Lower leg skin (tissue), 4 donors: ENCODE data around the gene LYPD3. TPM values are rescaled to one million over a fixed set of nuclear protein-coding genes. Genes with fewer than 3 reads are reported as not detected.

ENCODE experiments used
- DNase-seq, 2 donors: peaks; one replicate each; pipeline ENCODE4 v3.0.0-alpha.2; 2019; ENCODE audit warnings: low spot score in 2 of 2
- H3K4me3 ChIP-seq: fragments of 200-600 bp; sonication (generic); 2 replicates; pipeline ENCODE4 v1.5.1; 2017; ENCODE audit warnings: mild to moderate bottlenecking, low read depth; ENCODE audit not compliant: poor library complexity, severe bottlenecking
- CTCF ChIP-seq, 3 donors: fragments of 450-650 bp; IDR thresholded peaks; one replicate each; pipeline ENCODE4 v1.5.1; 2016; ENCODE audit warnings: antibody characterized with exemption in 3 of 3, mild to moderate bottlenecking in 3 of 3, moderate library complexity in 2 of 3
- POLR2A ChIP-seq, 2 donors: fragments of 450-650 bp; IDR thresholded peaks; one replicate each; pipeline ENCODE4 v1.6.1; 2016 to 2017; ENCODE audit warnings: antibody characterized with exemption in 2 of 2, mild to moderate bottlenecking in 1 of 2, moderate library complexity in 1 of 2
- WGBS, 2 donors: methylation state at CpG; one replicate each; pipeline ENCODE4 v1.1.5; 2018; 5-methylcytosine and 5-hydroxymethylcytosine counted together
- intact Hi-C: fragments of 100-400 bp; cut with DNase I; formaldehyde crosslinking; loops from one replicate; pipeline ENCODE4 v1.15.0; 2023; ENCODE audit warnings: low total_unique reads
- total RNA-seq, 4 donors: library from RNA; depleted of rRNA; stranded (reverse); fragments of >200 nt; gene quantifications; one replicate each; pipeline ENCODE4 v1.1.0, GENCODE V29; 2016

Gene LYPD3
- total RNA-seq, 4 donors from 2014 or later = 344 to 549 (median 466) TPM

- DNase-seq = no peak
- WGBS, 2 donors = 80 to 90% methylated on average over 5 of the region's 5 CpGs
- H3K4me3 ChIP-seq = no peak overlapping the region
- intact Hi-C loops = no loop called here
- TF ChIP-seq POLR2A (IDR thresholded peaks at IDR 0.05) = no peak
- no peak for TF ChIP-seq CTCF (IDR thresholded peaks at IDR 0.05)
Measured at GRCh38 chr19:43423779-43424178, 41.6 kb downstream of the LYPD3 start.

GRCh38 chr19:43422689-43423066 lies 42.7 kb downstream of the LYPD3 start:
- no peak for DNase-seq
- no peak overlapping the region for H3K4me3 ChIP-seq
- TF ChIP-seq POLR2A (IDR thresholded peaks at IDR 0.05) (no peak), CTCF (IDR thresholded peaks at IDR 0.05) (no peak)
- WGBS, 2 donors = 98 to 100% methylated on average over 1 of the region's 1 CpG
- intact Hi-C loops = no loop called here

- 72 to 75% methylated on average over 2 of the region's 2 CpGs for WGBS, 2 donors
- H3K4me3 ChIP-seq = no peak overlapping the region
- intact Hi-C loops = no loop called here
- TF ChIP-seq POLR2A (IDR thresholded peaks at IDR 0.05) = no peak
- TF ChIP-seq CTCF (IDR thresholded peaks at IDR 0.05) = no peak
- DNase-seq = no peak
Measured at GRCh38 chr19:43422000-43422688, 43.3 kb downstream of the LYPD3 start.

- intact Hi-C loops = no loop called here
- 88 to 90% methylated on average over 6 of the region's 6 CpGs for WGBS, 2 donors
- H3K4me3 ChIP-seq = no peak overlapping the region
- TF ChIP-seq CTCF (IDR thresholded peaks at IDR 0.05) (no peak), POLR2A (IDR thresholded peaks at IDR 0.05) (no peak)
- peak in 1 of 2 donors; percentile 13 for DNase-seq
Measured at GRCh38 chr19:43420954-43421353, 44.5 kb downstream of the LYPD3 start.

DNA sequence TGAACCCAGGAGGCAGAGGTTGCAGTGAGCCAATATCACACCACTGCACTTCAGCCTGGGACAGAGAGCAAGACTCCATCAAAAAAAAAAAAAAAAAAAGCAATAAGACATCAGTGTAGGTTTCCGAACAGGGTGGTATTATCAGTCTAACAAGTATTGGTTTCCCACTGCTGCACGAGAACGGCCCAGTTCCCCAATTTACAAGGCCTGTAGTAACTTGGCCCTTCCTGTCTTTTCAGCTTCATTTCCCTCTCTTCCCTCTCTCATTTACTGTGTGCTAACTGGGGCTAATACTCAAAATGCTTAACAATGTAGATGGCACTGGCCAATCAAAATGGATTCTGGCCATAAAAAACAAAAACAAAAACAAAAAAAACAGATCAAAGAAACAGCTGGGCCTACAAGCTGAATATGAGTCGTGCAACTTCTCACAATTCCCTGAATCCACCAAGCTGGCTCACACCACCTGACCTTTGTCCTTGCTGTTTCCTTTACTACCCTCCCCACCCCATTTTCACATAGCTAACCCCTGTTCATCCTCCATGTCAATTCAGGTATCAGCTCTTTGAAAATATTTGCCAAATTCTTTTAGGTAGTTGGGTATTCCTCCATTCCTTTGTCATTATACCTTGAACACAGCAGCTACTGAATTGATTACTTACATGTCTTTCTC lies 48.3 kb downstream of the LYPD3 start:
- intact Hi-C loops = no loop called here
- DNase-seq = peak in 1 of 2 donors; percentile 25
- H3K4me3 ChIP-seq = no peak overlapping the region
- WGBS, 2 donors = 70 to 76% methylated on average over 4 of the region's 4 CpGs
- no peak for TF ChIP-seq CTCF (IDR thresholded peaks at IDR 0.05)
- no peak for TF ChIP-seq POLR2A (IDR thresholded peaks at IDR 0.05)
